K562 (cell line): ENCODE results near the gene FXYD3. TPM values are rescaled to one million over a fixed set of nuclear protein-coding genes. Genes with fewer than 3 reads are reported as not detected.

Experiments used
- CBX3 ChIP-seq, 2 experiments: IDR thresholded peaks; 1 replicate in 1 of 2; 2 replicates in 1 of 2; pipeline ENCODE4 v1.6.1; 2012; ENCODE audit warnings: inconsistent platforms in 2 of 2, low read length in 2 of 2, borderline replicate concordance in 1 of 2, control low read depth in 1 of 2
- CBX8 ChIP-seq: fragments of 200-600 bp; sonication (generic); IDR thresholded peaks from 2 replicates; pipeline ENCODE4 v1.6.1; 2012; ENCODE audit warnings: borderline replicate concordance, mixed run types, low read depth, mild to moderate bottlenecking, moderate library complexity, mixed read lengths, low read length, control low read depth, inconsistent platforms; ENCODE audit not compliant: poor library complexity, severe bottlenecking; ENCODE audit errors: extremely low read depth
- HSF4 ChIP-seq: fragments of 250-450 bp; sonication (Bioruptor Pico); IDR thresholded peaks from 2 replicates; pipeline ENCODE4 v2.1.2; 2022; ENCODE audit warnings: mild to moderate bottlenecking, moderate library complexity, borderline replicate concordance
- IRF1 ChIP-seq: sonication (generic); formaldehyde crosslinking; IDR thresholded peaks from 2 replicates; pipeline ENCODE4 v1.8.0; 2022; ENCODE audit warnings: missing genetic modification reagents, mild to moderate bottlenecking, borderline replicate concordance
- MNT ChIP-seq, 2 experiments: fragments of 450-650 bp; conservative IDR thresholded peaks; 2 replicates each; pipeline ENCODE4 v1.6.1; 2017; ENCODE audit warnings: mild to moderate bottlenecking in 2 of 2, moderate library complexity in 2 of 2
- polyA plus RNA-seq, 8 experiments: library from polyadenylated mRNA; depleted of rRNA in 4 of 8; stranded (reverse) in 5 of 8; unstranded in 3 of 8; fragments of >200 nt; fragmentation: Nextera tagmentation in 2 of 8; fragmentation: Illumina TruSeq in 1 of 8; extraction: Ambion mirVana in 2 of 8; extraction: Trizol in 1 of 8; gene quantifications; 2 replicates each; pipeline versions ENCODE4 v1.2.1 to v1.2.3, GENCODE V29; 2011 to 2014; ENCODE audit warnings: inconsistent platforms in 1 of 8, missing spikeins in 1 of 8
- total RNA-seq, 7 experiments: library from RNA; depleted of rRNA in 6 of 7; stranded (reverse); fragments of >200 nt in 6 of 7; fragmentation: Illumina TruSeq in 2 of 7; extraction: Trizol in 2 of 7; gene quantifications; 2 replicates each; pipeline versions ENCODE4 v1.2.1 to v1.2.3, GENCODE V29; 2011 to 2021; ENCODE audit warnings: low replicate concordance in 1 of 7
- TF ChIP-seq, protein P1 (sequence below), 2 experiments: fragments of 450-650 bp in 1 of 2; sonication (generic) in 1 of 2; formaldehyde crosslinking in 1 of 2; IDR thresholded peaks; 2 replicates each; pipeline versions ENCODE4 v1.7.1 to v1.9.0; 2016 to 2022; ENCODE audit warnings: inconsistent platforms in 1 of 2, mild to moderate bottlenecking in 1 of 2, missing genetic modification reagents in 1 of 2

Gene FXYD3
- total and polyA plus RNA-seq, 9 of the 15 experiments (the other 6 are each of a cell fraction or from before 2014, with no cell fraction given), result 0.24 TPM; not detected in 8

GRCh38 chr19:35076026-35076370, 39.6 kb upstream of the FXYD3 start (continued):
- TF ChIP-seq, protein P1, sequence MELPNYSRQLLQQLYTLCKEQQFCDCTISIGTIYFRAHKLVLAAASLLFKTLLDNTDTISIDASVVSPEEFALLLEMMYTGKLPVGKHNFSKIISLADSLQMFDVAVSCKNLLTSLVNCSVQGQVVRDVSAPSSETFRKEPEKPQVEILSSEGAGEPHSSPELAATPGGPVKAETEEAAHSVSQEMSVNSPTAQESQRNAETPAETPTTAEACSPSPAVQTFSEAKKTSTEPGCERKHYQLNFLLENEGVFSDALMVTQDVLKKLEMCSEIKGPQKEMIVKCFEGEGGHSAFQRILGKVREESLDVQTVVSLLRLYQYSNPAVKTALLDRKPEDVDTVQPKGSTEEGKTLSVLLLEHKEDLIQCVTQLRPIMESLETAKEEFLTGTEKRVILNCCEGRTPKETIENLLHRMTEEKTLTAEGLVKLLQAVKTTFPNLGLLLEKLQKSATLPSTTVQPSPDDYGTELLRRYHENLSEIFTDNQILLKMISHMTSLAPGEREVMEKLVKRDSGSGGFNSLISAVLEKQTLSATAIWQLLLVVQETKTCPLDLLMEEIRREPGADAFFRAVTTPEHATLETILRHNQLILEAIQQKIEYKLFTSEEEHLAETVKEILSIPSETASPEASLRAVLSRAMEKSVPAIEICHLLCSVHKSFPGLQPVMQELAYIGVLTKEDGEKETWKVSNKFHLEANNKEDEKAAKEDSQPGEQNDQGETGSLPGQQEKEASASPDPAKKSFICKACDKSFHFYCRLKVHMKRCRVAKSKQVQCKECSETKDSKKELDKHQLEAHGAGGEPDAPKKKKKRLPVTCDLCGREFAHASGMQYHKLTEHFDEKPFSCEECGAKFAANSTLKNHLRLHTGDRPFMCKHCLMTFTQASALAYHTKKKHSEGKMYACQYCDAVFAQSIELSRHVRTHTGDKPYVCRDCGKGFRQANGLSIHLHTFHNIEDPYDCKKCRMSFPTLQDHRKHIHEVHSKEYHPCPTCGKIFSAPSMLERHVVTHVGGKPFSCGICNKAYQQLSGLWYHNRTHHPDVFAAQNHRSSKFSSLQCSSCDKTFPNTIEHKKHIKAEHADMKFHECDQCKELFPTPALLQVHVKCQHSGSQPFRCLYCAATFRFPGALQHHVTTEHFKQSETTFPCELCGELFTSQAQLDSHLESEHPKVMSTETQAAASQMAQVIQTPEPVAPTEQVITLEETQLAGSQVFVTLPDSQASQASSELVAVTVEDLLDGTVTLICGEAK (IDR thresholded peaks at IDR 0.05), result no peak
- TF ChIP-seq, protein P1 (CRISPR knock-in tag; IDR thresholded peaks at IDR 0.05), result no peak
- TF ChIP-seq HSF4 (CRISPR knock-in tag) (no peak), CBX3 (IDR thresholded peaks at IDR 0.05; ENCODE audit: borderline replicate concordance in 1 of 2, low read length in 2 of 2) (no peak), IRF1 (CRISPR knock-in tag) (no peak), CBX8 (no peak), MNT (conservative IDR thresholded peaks at IDR 0.05) (no peak)
- TF ChIP-seq, all 486 proteins: peak for 0
